Stimulated activated CD4-positive, alpha-beta T cell treated with anti-CD3 and anti-CD28 coated beads, Interleukin-2, amount 100 ng/mL, for 48 hours (primary cell): ENCODE results near the gene KLHL5.
"Not testable (repeated sequence)": the region's sequence is repeated elsewhere in the genome, so short reads cannot be mapped to it uniquely, and the experiment has no call there.

ENCODE experiments used
- DNase-seq, 2 donors: peaks; one replicate each; pipeline ENCODE4 v3.0.0-alpha.2; 2020

The KLHL5 gene

DNA sequence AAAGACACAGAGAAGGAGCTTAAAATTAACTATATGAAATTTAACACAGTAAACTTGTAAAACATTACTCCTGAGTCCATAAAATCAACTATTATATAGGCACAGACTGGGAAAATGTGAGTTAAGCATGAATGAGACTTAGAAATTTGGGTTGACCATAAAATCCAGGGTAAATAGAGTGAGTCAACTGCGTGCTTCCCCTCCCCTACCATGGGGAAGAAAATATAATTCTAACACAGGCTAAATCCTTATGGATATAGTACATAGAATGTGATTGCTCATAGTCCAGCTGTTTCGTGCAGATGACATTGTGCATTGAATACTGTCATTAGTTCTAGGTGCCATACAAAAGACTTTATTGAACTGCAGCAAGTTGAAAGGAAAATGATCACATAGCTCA is 42.2 kb downstream of the KLHL5 start:
- DNase-seq = no peak

DNA sequence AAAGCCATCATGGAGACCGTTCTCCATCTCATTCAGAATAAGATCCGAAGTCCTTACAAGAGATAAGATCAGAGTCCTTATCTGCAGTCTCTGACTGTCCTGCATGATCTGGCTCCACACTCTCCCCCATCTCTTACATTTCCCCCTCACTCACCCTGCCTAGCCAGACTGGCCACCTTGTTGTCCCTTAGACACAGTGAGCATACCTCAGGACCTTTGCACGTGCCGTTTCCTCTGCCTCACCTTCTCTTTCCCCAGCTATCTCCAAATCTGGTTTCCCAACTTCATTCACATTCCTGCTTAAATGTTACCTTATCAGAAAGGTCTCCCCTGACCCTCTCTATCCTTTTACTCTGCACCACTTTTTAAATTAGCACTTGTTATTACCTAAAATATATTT is 44.0 kb downstream of the KLHL5 start:
- DNase-seq = no peak

DNA sequence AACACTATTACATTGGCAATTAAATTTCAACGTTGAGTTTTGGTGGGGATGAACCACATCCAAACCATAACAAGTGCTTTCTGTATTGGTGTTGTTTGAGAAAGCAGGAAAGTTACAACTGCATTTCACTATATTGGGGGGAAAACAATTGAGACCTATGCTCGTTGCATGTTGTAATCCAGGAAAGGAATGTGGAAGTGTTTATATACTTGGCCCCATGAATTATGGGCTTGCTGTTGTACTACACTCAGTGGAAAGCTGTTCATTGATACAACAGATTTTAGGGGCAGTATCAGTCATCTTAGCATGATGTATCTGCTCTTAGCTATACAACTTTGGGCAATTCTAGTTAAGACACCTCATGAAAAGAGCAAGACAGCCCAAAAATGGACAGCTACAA is 52.4 kb downstream of the KLHL5 start:
- no peak for DNase-seq

DNA sequence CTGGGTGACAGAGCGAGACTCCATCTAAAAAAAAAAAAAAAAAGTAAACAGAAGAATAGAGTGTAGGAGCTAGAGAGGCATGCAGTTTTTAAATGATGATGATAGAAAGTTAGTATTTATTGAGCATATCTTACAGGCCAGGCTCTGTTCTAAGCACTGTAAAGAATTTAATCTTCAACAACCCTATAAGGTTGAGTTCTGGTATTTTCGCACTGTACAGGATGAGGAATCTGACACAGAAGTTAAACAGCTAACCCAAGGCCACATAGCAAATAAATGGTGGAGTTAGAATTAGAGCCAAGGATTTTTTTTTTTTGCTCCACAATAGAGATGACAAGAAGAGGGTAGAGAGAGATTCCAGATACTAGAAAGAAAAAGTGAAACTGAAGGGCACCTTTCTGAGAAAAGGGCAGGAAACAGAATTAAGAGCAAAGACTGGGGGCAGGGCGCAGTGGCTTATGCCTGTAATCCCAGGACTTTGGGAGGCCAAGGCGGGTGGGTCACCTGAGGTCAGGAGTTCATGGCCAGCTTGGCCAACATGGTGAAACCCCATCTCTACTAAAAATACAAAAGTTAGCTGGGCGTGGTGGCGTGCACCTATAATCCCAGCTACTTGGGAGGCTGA is 56.1 kb downstream of the KLHL5 start:
- DNase-seq = no peak

DNA sequence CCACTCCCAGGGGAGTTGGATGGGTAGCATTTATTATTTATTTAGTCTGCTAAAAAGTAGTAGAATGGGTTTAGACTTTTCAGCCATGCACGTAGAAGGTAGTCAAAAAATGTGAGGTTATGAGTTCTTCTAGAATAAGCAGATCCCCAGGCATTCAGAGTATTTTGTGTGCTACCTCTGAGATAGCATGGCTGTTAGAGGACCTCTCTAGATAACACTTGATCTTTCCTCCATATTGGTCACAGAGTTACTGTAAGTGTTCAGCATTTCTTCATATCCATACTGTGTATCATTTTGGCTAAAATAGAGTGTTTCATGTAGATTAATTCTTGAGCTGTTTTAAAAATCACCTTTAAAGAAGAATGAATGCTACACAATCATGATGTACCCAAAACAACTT is 58.4 kb downstream of the KLHL5 start:
- DNase-seq = no peak

DNA sequence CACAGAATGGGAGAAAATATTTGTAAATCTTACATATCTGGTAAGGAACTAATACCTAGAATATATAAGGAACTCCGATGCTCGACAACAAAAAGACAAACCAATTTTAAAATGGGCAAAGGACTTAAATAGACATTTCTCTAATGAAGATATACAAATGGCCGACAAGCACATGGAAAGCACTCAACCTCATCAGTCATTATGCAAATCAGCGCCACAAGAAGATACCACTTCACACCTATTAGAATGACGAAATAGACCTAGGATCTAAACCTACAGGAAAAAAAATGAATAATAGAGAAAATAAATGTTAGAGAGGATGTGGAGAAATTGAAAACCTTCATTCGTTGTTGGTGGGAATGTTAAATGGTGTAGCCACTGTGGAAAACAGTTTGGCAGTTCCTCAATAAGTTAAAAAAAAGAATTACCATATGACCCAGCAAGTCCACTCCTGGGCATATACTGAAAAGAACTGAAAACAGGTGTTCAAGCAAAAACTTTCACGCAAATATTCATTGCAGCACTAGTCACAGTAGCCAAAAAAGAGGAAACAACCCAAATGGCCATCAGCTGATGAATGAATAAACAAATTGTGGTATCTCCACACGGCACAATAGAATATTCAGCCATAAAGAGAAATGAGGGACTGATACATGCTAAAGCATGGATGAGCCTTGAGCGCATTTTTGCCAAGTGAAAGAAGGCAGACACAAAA is 63.0 kb downstream of the KLHL5 start:
- DNase-seq = no peak

DNA sequence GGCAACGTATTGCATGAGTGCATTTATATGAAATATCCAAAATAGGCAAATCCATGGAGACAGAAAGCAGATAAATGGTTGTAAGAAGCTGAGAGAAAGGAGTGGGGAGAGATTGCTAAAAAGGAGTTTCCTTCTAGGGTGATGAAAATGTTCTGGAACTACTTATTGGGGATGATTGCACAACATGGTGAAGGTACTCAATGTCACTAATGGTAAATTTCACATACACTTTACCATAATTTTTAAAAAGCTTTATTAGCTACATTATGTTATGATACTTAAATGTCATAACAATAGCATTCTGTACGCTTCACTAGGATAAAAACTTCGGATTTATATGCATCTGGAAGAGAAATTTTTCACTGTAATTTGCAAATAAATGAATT is 63.6 kb downstream of the KLHL5 start:
- DNase-seq = no peak

DNA sequence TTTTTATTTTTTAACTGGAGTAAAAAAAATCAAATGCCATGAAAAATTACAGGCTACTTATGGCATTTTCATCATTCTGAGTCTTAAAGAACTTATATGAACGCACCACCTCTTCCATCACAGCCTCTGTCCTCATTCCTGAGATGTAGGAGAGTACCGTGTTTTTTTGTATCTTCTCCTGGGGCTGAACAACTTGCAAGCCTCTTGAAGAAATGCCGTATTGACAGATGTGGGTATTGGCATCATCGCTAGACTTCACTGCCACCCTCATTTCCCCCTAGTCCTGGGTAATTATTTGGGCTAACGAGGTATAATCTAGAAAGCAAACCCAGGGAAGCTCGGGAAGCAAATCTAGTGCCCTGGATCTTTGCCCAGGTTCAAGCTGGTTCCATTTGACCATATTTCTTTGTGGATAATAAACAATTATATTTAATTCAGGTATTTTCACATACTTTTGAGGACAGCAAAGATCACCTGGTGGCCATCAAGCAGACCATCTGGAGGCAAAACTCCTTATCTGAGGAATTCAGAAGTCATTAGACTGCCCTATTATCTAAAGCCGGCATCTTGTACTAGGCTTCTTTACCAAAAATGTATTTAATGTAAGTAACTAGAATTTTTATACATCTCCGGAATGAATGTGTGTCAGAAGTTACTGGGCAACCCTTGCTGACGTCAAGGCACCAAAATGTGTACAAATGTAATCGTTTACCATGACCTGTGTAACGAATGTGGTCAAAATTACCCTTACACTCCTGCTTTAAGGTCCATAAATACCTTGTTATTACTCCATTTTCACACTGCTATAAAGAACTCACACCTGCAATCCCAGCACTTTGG is 64.4 kb downstream of the KLHL5 start:
- no peak for DNase-seq

DNA sequence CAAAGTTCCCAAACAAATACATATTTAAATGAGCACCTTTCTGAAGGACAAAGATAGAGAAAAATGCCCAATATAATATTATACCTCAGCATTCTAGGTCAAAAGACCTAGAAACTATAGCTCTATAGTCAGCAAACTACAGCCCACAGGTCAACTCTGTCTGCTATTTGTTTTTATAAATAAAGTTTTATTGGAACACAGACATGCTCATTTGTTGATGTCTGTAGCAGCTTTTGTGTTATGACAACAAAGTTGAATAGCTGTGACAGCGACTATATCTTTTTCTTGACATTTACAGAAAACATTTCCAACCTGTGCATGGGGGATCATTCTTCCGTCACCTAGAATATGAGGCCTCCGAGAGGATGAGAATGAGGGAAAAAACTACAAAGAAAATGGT is 71.6 kb downstream of the KLHL5 start:
- DNase-seq = no peak

DNA sequence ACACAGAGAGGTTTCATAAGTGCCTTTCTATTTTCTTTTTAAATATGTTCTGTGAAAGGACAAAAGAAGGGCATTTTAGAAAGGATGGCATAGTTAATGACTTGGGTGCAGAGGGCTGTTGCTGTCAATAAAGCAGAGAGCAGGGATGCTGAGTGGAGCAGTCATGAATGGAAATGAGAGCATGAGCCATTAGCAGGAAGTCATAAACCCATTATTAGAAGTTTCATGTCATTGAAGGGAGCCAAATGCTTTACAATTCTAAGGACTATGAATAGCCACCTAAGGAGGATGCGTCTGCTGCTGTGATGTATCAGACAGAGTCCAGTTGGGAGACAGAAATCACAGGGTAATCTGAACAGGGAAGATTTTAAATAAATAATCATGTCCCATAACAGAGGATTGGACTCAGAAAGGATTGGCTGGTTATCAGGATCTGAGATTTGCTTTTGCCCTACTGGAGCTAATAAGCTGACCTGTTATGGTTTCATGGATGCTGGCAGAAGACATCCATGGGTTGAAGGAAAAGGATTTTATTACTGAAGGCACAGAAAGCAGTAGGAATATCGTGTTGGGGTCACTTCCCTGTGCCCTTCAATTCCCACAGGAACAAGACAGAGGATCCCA is 72.8 kb downstream of the KLHL5 start:
- no peak for DNase-seq

DNA sequence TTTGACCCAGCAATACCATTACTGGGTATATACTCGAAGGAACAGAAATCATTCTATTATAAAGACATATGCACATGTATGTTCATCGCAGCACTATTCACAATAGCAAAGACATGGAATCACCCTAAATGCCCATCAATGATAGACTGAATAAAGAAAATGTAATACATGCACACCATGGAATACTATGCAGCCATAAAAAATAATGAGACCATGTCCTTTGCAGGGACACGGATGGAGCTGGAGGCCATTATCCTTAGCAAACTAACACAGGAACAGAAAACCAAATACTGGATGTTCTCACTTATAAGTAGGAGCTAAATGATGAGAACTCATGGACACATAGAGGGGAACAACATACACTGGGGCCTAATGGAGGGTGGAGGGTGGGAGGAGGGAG is 76.2 kb downstream of the KLHL5 start:
- DNase-seq = not testable (repeated sequence)

DNA sequence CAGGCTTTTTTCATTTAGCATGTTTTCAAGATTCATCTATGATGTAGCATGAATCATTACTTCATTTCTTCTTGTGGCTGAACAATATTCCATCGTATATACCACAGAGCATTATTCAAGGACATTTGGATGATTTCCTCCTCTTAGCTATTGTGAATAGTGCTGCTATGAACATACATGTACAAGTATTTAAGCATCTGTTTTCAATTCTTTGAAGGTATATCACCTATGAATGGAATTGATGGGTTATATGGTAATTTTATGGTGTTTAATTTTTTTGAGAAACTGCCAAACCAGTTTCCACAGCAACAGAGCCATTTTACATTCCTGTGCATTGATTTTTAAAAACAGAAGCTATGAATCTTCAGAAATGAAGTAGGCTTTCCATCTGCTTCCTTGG is 84.2 kb downstream of the KLHL5 start:
- DNase-seq = no peak

DNA sequence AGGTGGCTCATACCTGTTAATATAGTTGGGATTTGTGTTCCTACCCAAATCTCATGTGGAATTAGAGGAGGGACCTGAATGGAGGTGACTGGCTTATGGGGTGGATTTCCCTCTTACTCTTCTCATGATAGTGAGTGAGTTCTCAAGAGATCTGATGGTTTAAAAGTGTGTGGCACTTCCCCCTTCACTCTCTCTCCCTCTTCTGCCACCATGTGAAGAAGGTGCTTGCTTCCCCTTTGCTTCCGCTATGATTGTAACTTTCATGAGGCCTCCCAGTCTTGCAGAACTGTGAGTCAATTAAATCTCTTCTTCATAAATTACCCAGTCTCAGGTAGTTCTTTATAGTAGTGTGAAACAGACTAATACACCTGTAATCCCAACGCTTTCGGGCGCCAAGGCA is 92.0 kb downstream of the KLHL5 start:
- DNase-seq = no peak

DNA sequence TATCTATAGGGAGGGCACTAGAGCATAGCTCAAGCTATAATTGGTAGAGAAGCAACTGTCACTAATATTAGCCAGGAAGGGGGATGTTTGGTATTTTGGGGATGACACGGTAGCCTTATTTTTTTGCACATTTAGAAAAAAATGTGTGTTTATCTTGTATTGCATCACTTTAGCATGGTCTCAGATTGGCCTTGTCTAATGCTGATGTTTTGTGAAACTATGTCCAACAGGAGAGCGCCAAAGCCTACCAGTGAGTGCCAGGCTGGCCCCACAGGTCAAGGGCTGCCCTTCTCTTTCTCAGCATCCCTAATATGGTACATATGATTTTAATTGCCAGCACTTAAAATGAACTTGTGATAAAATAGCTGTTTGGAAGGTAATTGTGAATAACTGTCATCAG is 95.5 kb downstream of the KLHL5 start:
- no peak for DNase-seq

DNA sequence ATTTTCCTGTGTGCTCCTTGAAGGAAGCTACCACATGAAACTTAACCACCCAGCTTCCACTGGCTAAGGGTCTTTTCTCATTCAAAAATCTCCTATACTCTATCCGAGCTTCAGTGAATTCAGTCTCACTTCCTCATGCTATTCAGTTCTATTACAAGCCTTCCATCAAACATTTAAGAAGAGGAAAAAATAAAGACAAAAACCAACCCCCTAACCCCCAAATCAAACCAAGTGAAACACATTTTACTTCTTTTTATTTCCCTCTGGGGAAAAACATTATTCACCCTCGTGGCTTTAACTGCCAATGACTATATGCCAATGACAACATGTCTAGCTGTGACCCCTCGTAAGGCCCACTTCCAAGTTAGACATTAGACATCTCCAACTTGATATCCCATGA is 104.1 kb downstream of the KLHL5 start:
- no peak for DNase-seq

DNA sequence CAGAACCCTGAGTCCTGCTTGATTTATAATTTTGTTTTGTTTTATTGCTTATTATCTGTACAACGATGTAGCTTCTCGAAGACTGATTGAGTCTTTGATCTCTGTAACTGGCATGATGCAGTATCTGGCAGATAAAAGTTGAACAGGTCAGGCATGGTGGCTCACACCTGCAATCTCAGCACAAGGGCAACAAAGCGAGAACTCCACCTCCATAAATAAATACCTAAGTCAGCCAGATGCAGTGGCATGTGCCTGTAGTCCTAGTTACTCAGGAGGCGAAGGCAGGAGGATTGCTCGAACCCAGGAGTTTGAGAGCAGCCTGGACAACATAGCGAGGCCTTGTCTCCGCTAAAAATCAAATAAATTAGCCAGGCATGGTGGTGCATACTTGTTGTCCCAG is 104.6 kb downstream of the KLHL5 start:
- DNase-seq = no peak

DNA sequence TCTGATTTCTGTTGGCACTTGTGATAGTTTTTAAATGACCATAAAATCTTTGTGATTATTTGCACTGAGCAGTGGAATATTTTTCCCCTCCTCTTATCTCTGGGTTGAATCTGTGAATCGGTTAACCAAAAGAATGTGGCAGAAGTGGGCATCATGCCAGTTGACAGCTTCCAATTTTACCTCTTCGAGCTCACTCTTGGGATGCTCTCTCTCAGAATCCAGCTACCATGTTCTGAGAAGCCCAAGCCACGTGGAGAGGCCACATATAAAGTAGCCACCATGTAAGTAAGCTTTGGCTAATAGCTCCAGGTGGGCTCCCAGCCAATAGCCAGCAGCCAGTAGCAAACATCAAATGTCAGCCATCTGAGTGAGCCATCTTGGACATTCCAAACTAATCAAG is 107.4 kb downstream of the KLHL5 start:
- no peak for DNase-seq

DNA sequence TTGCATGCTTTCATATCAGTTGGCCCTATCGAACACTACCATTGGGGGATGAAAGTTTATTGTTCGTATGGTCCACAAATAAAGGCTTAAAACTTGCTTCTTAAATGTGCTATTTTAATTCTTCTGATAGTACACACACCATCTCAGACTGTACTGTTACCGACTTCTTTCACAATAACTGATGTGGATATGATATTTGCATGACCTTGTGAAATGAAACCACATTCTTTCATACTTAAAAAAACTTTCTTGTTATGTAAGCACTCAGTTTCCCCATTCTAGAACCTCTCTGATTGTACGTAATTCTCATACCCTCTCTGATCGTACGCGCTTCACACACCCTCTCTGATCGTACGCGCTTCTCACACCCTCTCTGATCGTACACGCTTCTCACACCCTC is 108.3 kb downstream of the KLHL5 start:
- DNase-seq = no peak
